ENCODE results near the gene SRSF11.

DNA sequence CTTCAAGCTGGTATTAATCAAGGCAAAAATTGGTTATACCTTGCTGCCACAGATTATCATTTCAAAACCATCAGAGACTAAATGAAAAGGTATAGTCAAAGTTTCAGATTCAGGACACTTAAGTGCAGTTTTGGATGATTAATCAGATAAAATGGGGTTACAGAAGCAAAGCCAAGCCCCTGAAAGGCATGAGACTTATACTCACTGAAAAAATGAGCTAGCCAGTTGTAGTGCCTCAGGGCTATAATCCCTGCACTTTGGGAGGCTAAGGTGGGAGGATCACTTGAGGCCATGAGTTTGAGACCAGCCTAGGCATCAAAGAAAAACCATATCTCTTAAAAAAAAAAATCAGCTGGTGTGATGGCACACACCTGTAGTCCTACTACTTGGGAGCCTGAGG, 31.0 kb upstream of the SRSF11 start:
- TF ChIP-seq, protein P1, sequence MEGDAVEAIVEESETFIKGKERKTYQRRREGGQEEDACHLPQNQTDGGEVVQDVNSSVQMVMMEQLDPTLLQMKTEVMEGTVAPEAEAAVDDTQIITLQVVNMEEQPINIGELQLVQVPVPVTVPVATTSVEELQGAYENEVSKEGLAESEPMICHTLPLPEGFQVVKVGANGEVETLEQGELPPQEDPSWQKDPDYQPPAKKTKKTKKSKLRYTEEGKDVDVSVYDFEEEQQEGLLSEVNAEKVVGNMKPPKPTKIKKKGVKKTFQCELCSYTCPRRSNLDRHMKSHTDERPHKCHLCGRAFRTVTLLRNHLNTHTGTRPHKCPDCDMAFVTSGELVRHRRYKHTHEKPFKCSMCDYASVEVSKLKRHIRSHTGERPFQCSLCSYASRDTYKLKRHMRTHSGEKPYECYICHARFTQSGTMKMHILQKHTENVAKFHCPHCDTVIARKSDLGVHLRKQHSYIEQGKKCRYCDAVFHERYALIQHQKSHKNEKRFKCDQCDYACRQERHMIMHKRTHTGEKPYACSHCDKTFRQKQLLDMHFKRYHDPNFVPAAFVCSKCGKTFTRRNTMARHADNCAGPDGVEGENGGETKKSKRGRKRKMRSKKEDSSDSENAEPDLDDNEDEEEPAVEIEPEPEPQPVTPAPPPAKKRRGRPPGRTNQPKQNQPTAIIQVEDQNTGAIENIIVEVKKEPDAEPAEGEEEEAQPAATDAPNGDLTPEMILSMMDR (conservative IDR thresholded peaks at IDR 0.05; ENCODE audit: low read depth, low read length): no peak
- TF ChIP-seq EZH2phosphoT487 (IDR thresholded peaks at IDR 0.05; ENCODE audit: borderline replicate concordance, low read length) (no peak), EZH2 (IDR thresholded peaks at IDR 0.05; ENCODE audit: low read length, unreplicated experiment) (no peak)

All from PC-3 (cell line).